GM18507 (cell line): Measurements from ENCODE around the gene TRAK1.

Source experiments
- DNase-seq: peaks from one replicate; pipeline ENCODE4 v3.0.0; 2011; ENCODE audit warnings: low read depth; ENCODE audit not compliant: insufficient read length; ENCODE audit errors: extremely low spot score
- FAIRE-seq: peaks from 2 replicates; lab custom pipeline; 2011; peaks lifted over from hg19 to GRCh38; lab: Jason Lieb, UNC

The TRAK1 gene

GRCh38 chr3:42144209-42144608, 53.1 kb downstream of the TRAK1 start:
- DNase-seq (no peak), FAIRE-seq (no peak)

- DNase-seq (no peak), FAIRE-seq (peak; percentile 63)
Observed at GRCh38 chr3:42148086-42148848, 57.1 kb downstream of the TRAK1 start.

- DNase-seq (no peak), FAIRE-seq (no peak)
Observed at GRCh38 chr3:42148982-42149432, 57.9 kb downstream of the TRAK1 start.

- DNase-seq (no peak), FAIRE-seq (no peak)
Observed at GRCh38 chr3:42149532-42149931, 58.4 kb downstream of the TRAK1 start.

- no peak for FAIRE-seq
- no peak for DNase-seq
Observed at GRCh38 chr3:42149975-42150374, 58.8 kb downstream of the TRAK1 start.

- FAIRE-seq (no peak), DNase-seq (no peak)
Observed at GRCh38 chr3:42151596-42152168, 60.5 kb downstream of the TRAK1 start.

- DNase-seq, result no peak
- FAIRE-seq, result no peak
Observed at GRCh38 chr3:42152193-42152592, 61.0 kb downstream of the TRAK1 start.

- FAIRE-seq (no peak), DNase-seq (no peak)
Observed at GRCh38 chr3:42153039-42153438, 61.9 kb downstream of the TRAK1 start.

- FAIRE-seq (no peak), DNase-seq (no peak)
Observed at GRCh38 chr3:42157540-42158538, 66.7 kb downstream of the TRAK1 start.

GRCh38 chr3:42159147-42159546, 68.0 kb downstream of the TRAK1 start:
- FAIRE-seq (no peak), DNase-seq (no peak)

- FAIRE-seq (peak; percentile 72), DNase-seq (no peak)
Observed at GRCh38 chr3:42159706-42160472, 68.7 kb downstream of the TRAK1 start.

GRCh38 chr3:42161050-42161935, 70.1 kb downstream of the TRAK1 start:
- FAIRE-seq, result no peak
- DNase-seq, result no peak

- DNase-seq (no peak), FAIRE-seq (no peak)
Observed at GRCh38 chr3:42162462-42162861, 71.3 kb downstream of the TRAK1 start.

GRCh38 chr3:42163622-42164244, 72.6 kb downstream of the TRAK1 start:
- DNase-seq (no peak), FAIRE-seq (no peak)

GRCh38 chr3:42164656-42165055, 73.5 kb downstream of the TRAK1 start:
- no peak for DNase-seq
- FAIRE-seq, result no peak

GRCh38 chr3:42165211-42165610, 74.1 kb downstream of the TRAK1 start:
- FAIRE-seq, result no peak

GRCh38 chr3:42166214-42166613, 75.1 kb downstream of the TRAK1 start:
- no peak for FAIRE-seq
- no peak for DNase-seq

More at GRCh38 chr3:42165211-42165610, 74.1 kb downstream of the TRAK1 start:
- DNase-seq, result no peak
